ENCODE data around the gene RANBP17.

RANBP17 gene

DNA sequence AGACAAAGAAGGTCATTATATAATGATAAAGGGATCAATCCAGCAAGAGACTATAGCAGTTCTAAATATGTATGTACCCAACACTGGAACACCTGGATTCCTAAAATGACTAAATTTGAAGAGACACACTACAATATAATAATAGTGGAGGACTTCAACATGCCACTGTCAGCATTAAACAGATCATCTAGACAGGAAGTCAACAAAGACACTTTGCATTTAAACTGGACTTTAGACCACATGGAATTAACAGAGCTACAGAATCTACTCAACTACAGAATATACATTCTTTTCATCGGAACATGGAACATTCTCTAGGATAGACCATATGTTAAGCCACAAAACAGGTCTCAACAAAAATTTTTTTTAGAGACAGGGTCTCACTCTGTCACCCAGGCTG is 388.9 kb downstream of the RANBP17 start:
- TF ChIP-seq, protein P1, sequence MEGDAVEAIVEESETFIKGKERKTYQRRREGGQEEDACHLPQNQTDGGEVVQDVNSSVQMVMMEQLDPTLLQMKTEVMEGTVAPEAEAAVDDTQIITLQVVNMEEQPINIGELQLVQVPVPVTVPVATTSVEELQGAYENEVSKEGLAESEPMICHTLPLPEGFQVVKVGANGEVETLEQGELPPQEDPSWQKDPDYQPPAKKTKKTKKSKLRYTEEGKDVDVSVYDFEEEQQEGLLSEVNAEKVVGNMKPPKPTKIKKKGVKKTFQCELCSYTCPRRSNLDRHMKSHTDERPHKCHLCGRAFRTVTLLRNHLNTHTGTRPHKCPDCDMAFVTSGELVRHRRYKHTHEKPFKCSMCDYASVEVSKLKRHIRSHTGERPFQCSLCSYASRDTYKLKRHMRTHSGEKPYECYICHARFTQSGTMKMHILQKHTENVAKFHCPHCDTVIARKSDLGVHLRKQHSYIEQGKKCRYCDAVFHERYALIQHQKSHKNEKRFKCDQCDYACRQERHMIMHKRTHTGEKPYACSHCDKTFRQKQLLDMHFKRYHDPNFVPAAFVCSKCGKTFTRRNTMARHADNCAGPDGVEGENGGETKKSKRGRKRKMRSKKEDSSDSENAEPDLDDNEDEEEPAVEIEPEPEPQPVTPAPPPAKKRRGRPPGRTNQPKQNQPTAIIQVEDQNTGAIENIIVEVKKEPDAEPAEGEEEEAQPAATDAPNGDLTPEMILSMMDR (IDR thresholded peaks at IDR 0.05; ENCODE audit: insufficient read depth, missing control alignments): no peak
- no peak for FAIRE-seq
- DNase-seq (ENCODE audit: insufficient read length, low spot score): no peak

DNA sequence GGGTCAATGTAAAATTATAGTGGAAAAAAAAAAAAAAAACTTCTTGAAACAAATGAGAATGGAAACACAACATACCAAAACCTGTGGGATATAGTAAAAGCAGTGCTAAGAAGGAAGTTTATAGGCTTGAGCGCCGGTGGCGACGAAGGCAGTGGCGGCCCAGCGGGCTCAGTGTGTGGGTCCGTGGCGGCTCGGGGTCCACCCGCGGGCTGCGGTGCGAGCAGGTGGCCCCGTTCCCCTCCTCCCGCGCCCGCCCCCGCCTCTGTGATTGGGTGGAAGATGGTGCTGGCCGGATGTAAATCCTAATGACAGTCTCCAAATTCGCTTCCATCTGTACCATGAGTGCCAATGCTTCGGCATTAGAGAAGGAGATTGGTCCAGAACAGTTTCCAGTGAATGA is 389.7 kb downstream of the RANBP17 start:
- FAIRE-seq (no peak), DNase-seq (ENCODE audit: insufficient read length, low spot score) (no peak)
- TF ChIP-seq, protein P1 (IDR thresholded peaks at IDR 0.05; ENCODE audit: insufficient read depth, missing control alignments): no peak

DNA sequence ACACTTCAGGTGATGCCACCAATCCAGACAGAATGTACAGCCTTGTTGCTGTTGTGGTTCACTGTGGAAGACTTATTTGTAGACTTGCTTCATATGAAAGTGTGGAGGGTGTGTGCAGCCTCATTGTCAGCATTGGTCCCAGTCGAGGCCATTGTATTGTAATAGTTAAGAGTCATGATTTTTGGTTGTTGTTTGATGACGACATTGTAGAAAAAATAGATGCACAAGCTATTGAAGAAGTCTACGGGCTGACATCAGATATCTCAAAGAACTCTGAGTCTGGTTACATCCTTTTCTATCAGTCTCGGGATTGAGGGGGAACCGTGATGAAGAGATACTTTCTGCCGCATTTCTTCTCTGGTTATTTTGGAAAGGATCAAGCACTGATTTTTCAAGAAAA is 390.9 kb downstream of the RANBP17 start:
- DNase-seq (ENCODE audit: insufficient read length, low spot score) (no peak), FAIRE-seq (no peak)
- TF ChIP-seq, protein P1 (IDR thresholded peaks at IDR 0.05; ENCODE audit: insufficient read depth, missing control alignments): no peak

DNA sequence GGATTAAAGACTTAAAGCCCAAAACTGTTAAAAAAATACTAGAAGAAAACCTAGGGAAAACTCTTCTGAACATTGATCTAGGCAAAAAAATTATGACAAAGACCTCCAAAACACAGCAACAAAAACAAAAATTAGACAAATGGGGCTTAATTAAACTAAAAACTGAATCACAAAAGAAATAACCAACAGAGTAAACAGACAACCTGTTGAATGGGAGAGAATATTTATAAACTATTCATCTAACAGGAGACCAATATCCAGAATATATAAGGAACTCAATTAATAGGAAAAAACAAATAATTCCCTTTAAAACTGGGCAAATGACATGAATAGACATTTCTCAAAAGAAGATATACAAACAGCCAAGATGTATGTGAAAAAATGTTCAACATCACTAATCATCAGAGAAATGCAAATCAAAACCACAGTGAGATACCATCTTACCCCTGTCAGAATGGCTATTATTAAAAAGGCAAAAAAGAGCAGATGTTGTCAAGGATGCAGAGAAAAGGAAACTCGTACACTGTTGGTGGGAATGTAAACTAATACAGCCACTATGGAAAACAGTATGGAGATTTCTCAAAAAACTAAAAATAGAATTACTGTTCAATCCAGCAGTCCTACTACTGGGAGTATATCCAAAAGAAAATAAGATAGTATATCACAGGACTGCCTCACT is 397.1 kb downstream of the RANBP17 start:
- no peak for DNase-seq (ENCODE audit: insufficient read length, low spot score)
- no peak for FAIRE-seq
- TF ChIP-seq, protein P1 (IDR thresholded peaks at IDR 0.05; ENCODE audit: insufficient read depth, missing control alignments): no peak

DNA sequence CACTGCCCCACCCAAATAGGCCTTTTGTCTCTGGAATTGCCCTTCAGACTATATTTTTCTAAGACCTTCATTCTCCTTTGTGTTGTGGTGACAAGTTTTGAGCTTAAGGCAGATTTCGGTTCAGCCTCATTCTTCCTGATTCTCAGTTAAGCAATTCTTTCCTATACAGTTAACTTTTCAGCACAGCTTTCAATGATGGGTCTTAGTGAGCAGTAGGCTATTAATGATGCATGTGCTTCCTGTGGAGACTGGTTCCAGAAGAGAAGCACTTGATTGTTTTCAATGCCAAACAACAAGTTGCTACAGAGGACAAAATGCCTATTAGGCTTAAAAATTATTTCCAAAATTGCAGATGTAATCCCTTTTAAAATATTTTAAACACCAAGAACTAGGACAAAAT is 399.5 kb downstream of the RANBP17 start:
- DNase-seq (ENCODE audit: insufficient read length, low spot score) (no peak), FAIRE-seq (no peak)
- TF ChIP-seq, protein P1 (IDR thresholded peaks at IDR 0.05; ENCODE audit: insufficient read depth, missing control alignments): no peak

DNA sequence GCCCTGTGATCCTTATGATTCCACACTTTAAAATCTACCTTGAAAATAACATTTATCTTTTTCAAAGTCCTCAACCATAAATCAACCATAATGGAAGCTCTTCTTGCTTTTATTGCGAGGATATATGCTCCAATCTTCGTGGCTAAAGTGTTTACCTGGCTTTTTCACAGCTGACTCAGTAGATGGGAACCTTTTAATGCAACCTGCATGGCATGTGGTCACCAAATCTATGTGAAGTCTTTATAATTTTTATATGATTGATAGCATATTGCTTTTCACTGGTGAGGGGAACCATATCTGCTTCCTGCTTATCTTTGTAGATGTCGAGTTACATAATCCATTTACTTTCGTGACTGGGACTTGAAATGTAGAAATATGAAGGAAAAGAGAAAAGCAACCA is 400.1 kb downstream of the RANBP17 start:
- no peak for FAIRE-seq
- DNase-seq (ENCODE audit: insufficient read length, low spot score): no peak
- TF ChIP-seq, protein P1 (IDR thresholded peaks at IDR 0.05; ENCODE audit: insufficient read depth, missing control alignments): no peak

DNA sequence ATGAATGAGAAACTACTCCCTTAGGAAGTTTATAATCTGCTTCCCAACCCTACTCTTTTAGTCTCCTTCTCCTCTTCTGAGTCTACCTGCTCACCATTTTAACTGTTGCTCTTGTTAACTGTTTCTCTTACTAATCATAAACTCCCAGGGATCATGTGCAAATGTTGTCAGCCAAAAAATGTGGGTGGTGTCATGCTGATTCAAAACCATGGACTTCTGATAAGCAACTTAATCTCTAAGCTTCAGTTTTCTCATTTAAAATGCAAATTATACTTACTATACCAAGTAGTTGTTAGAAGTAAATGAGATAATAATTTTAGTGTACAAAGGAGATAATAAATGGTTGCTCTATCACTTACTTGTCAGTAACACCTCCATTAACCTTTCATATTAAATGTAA is 401.4 kb downstream of the RANBP17 start:
- TF ChIP-seq, protein P1 (IDR thresholded peaks at IDR 0.05; ENCODE audit: insufficient read depth, missing control alignments): no peak
- DNase-seq (ENCODE audit: insufficient read length, low spot score) (no peak), FAIRE-seq (no peak)
